SK-N-SH (cell line): ENCODE results near the gene ADAMTS14. TPM values are rescaled to one million over a fixed set of nuclear protein-coding genes. Genes with fewer than 3 reads are reported as not detected.

Source experiments
- CTCF ChIA-PET: fragments of 300-600, 350-600 bp; formaldehyde crosslinking; extraction: SDS; loops from one replicate; lab custom pipeline; 2021; lab: Yijun Ruan, JAX
- POLR2A ChIA-PET: fragments of 350-600 bp; sonication (Branson Sonifier 250); formaldehyde crosslinking; extraction: SDS; loops from one replicate; lab custom pipeline; 2020; ENCODE audit warnings: antibody characterized with exemption, inconsistent platforms; lab: Yijun Ruan, JAX
- DNase-seq: peaks from one replicate; pipeline ENCODE4 v3.0.0; 2012
- H2AFZ ChIP-seq: fragments of 200-600 bp; sonication (generic); 2 replicates; pipeline ENCODE4 v1.8.1; 2016; ENCODE audit warnings: antibody characterized with exemption, mild to moderate bottlenecking, low read depth
- H3F3A ChIP-seq: fragments of 200-600 bp; sonication (generic); replicated peaks from 2 replicates; pipeline ENCODE3; 2016; ENCODE audit warnings: antibody characterized with exemption, mild to moderate bottlenecking; ENCODE audit not compliant: insufficient read depth
- H3K27ac ChIP-seq, 2 experiments: fragments of 200-500 bp in 1 of 2; fragments of 200-600 bp in 1 of 2; sonication (Bioruptor generic) in 1 of 2; sonication (generic), shearing (Covaris generic) in 1 of 2; 2 replicates each; pipeline versions ENCODE4 v1.5.1 to v1.6.1; 2014 to 2016; ENCODE audit warnings: low read depth in 2 of 2, inconsistent platforms in 1 of 2, low read length in 1 of 2, mild to moderate bottlenecking in 1 of 2, mixed read lengths in 1 of 2
- H3K27me3 ChIP-seq: fragments of 200-600 bp; sonication (generic), shearing (Covaris generic); 2 replicates; pipeline ENCODE4 v1.6.1; 2016; ENCODE audit warnings: mixed run types; ENCODE audit not compliant: insufficient read depth
- H3K36me3 ChIP-seq, 2 experiments: fragments of 200-500 bp in 1 of 2; fragments of 200-600 bp in 1 of 2; sonication (Bioruptor generic) in 1 of 2; sonication (generic) in 1 of 2; replicated peaks in 1 of 2; 2 replicates each; pipeline versions ENCODE3 to v1.5.1; 2014 to 2016; ENCODE audit warnings: low read length in 1 of 2, mild to moderate bottlenecking in 1 of 2; ENCODE audit not compliant: insufficient read depth in 2 of 2, control insufficient read depth in 1 of 2
- H3K4me1 ChIP-seq, 2 experiments: fragments of 200-500 bp in 1 of 2; fragments of 200-600 bp in 1 of 2; sonication (Bioruptor generic) in 1 of 2; sonication (generic), shearing (Covaris generic) in 1 of 2; 2 replicates each; pipeline versions ENCODE4 v1.5.1 to v1.6.1; 2014 to 2016; ENCODE audit warnings: low read depth in 1 of 2, low read length in 1 of 2, mixed run types in 1 of 2; ENCODE audit not compliant: insufficient read depth in 2 of 2, control insufficient read depth in 1 of 2
- H3K4me2 ChIP-seq: fragments of 200-600 bp; sonication (generic), shearing (Covaris generic); 2 replicates; pipeline ENCODE4 v1.6.1; 2017; ENCODE audit warnings: mixed run types
- H3K4me3 ChIP-seq, 2 experiments: fragments of 200-500 bp in 1 of 2; fragments of 200-600 bp in 1 of 2; sonication (Bioruptor generic) in 1 of 2; sonication (generic), shearing (Covaris generic) in 1 of 2; 2 replicates each; pipeline versions ENCODE4 v1.5.1 to v1.8.1; 2014 to 2016; ENCODE audit warnings: low read depth in 2 of 2, inconsistent platforms in 1 of 2, low read length in 1 of 2, mild to moderate bottlenecking in 1 of 2, mixed read lengths in 1 of 2, moderate library complexity in 1 of 2
- H3K79me2 ChIP-seq: fragments of 200-600 bp; sonication (generic); 2 replicates; pipeline ENCODE4 v1.8.1; 2017; ENCODE audit warnings: mild to moderate bottlenecking; ENCODE audit not compliant: insufficient read depth
- H3K9ac ChIP-seq: fragments of 200-600 bp; sonication (generic); 2 replicates; pipeline ENCODE4 v1.6.1; 2017; ENCODE audit warnings: mixed run types
- H3K9me2 ChIP-seq: fragments of 200-600 bp; sonication (generic); 2 replicates; pipeline ENCODE4 v1.6.1; 2017; ENCODE audit warnings: mixed run types
- H3K9me3 ChIP-seq: fragments of 200-600 bp; sonication (generic); 2 replicates; pipeline ENCODE4 v1.6.1; 2017; ENCODE audit warnings: mixed run types, mild to moderate bottlenecking, moderate library complexity
- H4K20me1 ChIP-seq: fragments of 200-600 bp; sonication (generic); 2 replicates; pipeline ENCODE4 v1.6.1; 2017; ENCODE audit warnings: mild to moderate bottlenecking, mixed run types; ENCODE audit not compliant: insufficient read depth
- CHD2 ChIP-seq: fragments of 150-350 bp; IDR thresholded peaks from 2 replicates; pipeline ENCODE4 v1.6.1; 2018; ENCODE audit warnings: low read length; ENCODE audit not compliant: partially characterized antibody
- CTCF ChIP-seq: fragments of 200-600 bp; sonication (generic); IDR thresholded peaks from 2 replicates; pipeline ENCODE4 v1.6.1; 2017; ENCODE audit warnings: antibody characterized with exemption, mild to moderate bottlenecking, moderate library complexity
- ELF1 ChIP-seq: IDR thresholded peaks from 2 replicates; pipeline ENCODE4 v1.4.0; 2012
- EZH2phosphoT487 ChIP-seq: fragments of 200-600 bp; sonication (generic); IDR thresholded peaks from 2 replicates; pipeline ENCODE4 v1.6.1; 2017; ENCODE audit warnings: low read depth, mixed run types, mild to moderate bottlenecking, antibody characterized with exemption, moderate library complexity, borderline replicate concordance
- JUND ChIP-seq: IDR thresholded peaks from 2 replicates; pipeline ENCODE4 v1.4.0; 2012
- RCOR1 ChIP-seq: fragments of 150-350 bp; IDR thresholded peaks from 2 replicates; pipeline ENCODE4 v1.6.1; 2017; ENCODE audit warnings: antibody characterized with exemption, low read length
- REST ChIP-seq: IDR thresholded peaks from 2 replicates; pipeline ENCODE4 v1.6.1; 2012; ENCODE audit warnings: mild to moderate bottlenecking, low read depth, low read length, moderate library complexity
- SIN3A ChIP-seq: IDR thresholded peaks from 2 replicates; pipeline ENCODE4 v1.6.1; 2012; ENCODE audit warnings: low read depth, mild to moderate bottlenecking, low read length, moderate library complexity, borderline replicate concordance
- USF1 ChIP-seq: IDR thresholded peaks from 2 replicates; pipeline ENCODE4 v1.4.0; 2012; ENCODE audit warnings: low read depth, borderline replicate concordance
- WGBS: methylation state at CpG from one replicate; pipeline ENCODE4 v1.1.6; 2017; ENCODE audit warnings: low lambda C conversion rate; 5-methylcytosine and 5-hydroxymethylcytosine counted together
- polyA plus RNA-seq, 3 experiments: library from polyadenylated mRNA; depleted of rRNA; stranded (reverse); fragments of >200 nt; gene quantifications; 2 replicates each; pipeline ENCODE4 v1.2.3, GENCODE V29; 2012

Gene ADAMTS14
- polyA plus RNA-seq, 1 of the 3 experiments (the other 2 are of a cell fraction), result 1.1 TPM

GRCh38 chr10:70782746-70783680 lies 110.7 kb downstream of the ADAMTS14 start:
- POLR2A ChIA-PET, result no interaction called here
- no peak overlapping the region for H3K27ac ChIP-seq
- H3K79me2 ChIP-seq, result no peaks in the 10 kb centered on the region
- no peaks in the 10 kb centered on the region for H3F3A ChIP-seq
- CTCF ChIA-PET, result interaction anchor here (1.0 kb wide), 1 partner anchor 234 kb away, joined by 3 read pairs; no protein-coding TSS in a partner anchor
- 54% methylated on average over 7 of the region's 11 CpGs for WGBS
- no peak overlapping the region for H2AFZ ChIP-seq
- no peak for DNase-seq
- H3K9me2 ChIP-seq, result no peaks in the 10 kb centered on the region
- H3K36me3 ChIP-seq, result no peaks in the 10 kb centered on the region
- no peak overlapping the region for H3K9ac ChIP-seq
- H3K4me2 ChIP-seq, result no peak overlapping the region
- no peak overlapping the region for H3K4me3 ChIP-seq
- peaks cover 0 to 10% of the 10 kb centered on the region in 2 experiments; a peak in 1 of 4 replicates for H3K4me1 ChIP-seq
- H3K27me3 ChIP-seq, result 0 out of 2 replicates have a peak, but pooled peaks cover 12% of the 10 kb centered on the region
- no peak for TF ChIP-seq EZH2phosphoT487
- TF ChIP-seq CTCF, result no peak
- no peaks in the 10 kb centered on the region for H3K9me3 ChIP-seq
- no peaks in the 10 kb centered on the region for H4K20me1 ChIP-seq

- 81% methylated on average over 5 of the region's 5 CpGs for WGBS
- 0 out of 2 replicates have a peak, but pooled peaks cover 12% of the 10 kb centered on the region for H3K27me3 ChIP-seq
- CTCF ChIA-PET, result no interaction called here
Observed at GRCh38 chr10:70784016-70784415, 111.7 kb downstream of the ADAMTS14 start.

More at GRCh38 chr10:70784016-70784415, 111.7 kb downstream of the ADAMTS14 start:
- no peak overlapping the region for H3K27ac ChIP-seq
- TF ChIP-seq REST, result no peak
- no peak for TF ChIP-seq USF1
- TF ChIP-seq SIN3A, result no peak
- TF ChIP-seq CHD2, result no peak
- TF ChIP-seq ELF1, result no peak
- TF ChIP-seq RCOR1, result no peak
- no peak for TF ChIP-seq JUND
- no peaks in the 10 kb centered on the region for H3K79me2 ChIP-seq
- POLR2A ChIA-PET, result no interaction called here
- peaks cover 0 to 4% of the 10 kb centered on the region in 2 experiments; a peak in 1 of 4 replicates for H3K4me1 ChIP-seq
- no peaks in the 10 kb centered on the region for H4K20me1 ChIP-seq
- H3K9ac ChIP-seq, result no peak overlapping the region
- no peak for DNase-seq
- no peaks in the 10 kb centered on the region for H3F3A ChIP-seq
- H3K36me3 ChIP-seq, result no peaks in the 10 kb centered on the region
- no peak overlapping the region for H3K4me2 ChIP-seq
- no peak overlapping the region for H2AFZ ChIP-seq
- H3K9me2 ChIP-seq, result no peaks in the 10 kb centered on the region
- no peaks in the 10 kb centered on the region for H3K9me3 ChIP-seq
- no peak overlapping the region for H3K4me3 ChIP-seq
